B cell (primary cell): ENCODE results near the gene EPHA7. TPM values are rescaled to one million over a fixed set of nuclear protein-coding genes. Genes with fewer than 3 reads are reported as not detected.

Experiments used
- ATAC-seq: fragments of 200-7000 bp; cut with Tn5 transposase; one replicate; pipeline ENCODE4 v1.10.0; 2021; ENCODE audit warnings: low read depth, mild to moderate bottlenecking, moderate number of reproducible peaks, moderate library complexity
- CTCF ChIA-PET: fragments of 350-600 bp; sonication (Branson Sonifier 250); formaldehyde crosslinking; loops from one replicate; lab custom pipeline; 2021; ENCODE audit warnings: antibody characterized with exemption, inconsistent platforms; lab: Charles Lee
- POLR2A ChIA-PET: fragments of 350-600 bp; sonication (Branson Sonifier 250); formaldehyde crosslinking; loops from one replicate; lab custom pipeline; 2021; ENCODE audit warnings: antibody characterized with exemption; lab: Charles Lee
- DNase-seq: peaks from one replicate; pipeline ENCODE4 v3.0.0; 2013
- H2AFZ ChIP-seq: 2 replicates; pipeline ENCODE4 v1.6.1; 2012; ENCODE audit warnings: mild to moderate bottlenecking, low read depth, low read length; ENCODE audit not compliant: insufficient read depth, poor library complexity, severe bottlenecking
- H3K27ac ChIP-seq, 2 donors: 1 replicate in 1 of 2; 2 replicates in 1 of 2; pipeline ENCODE4 v1.5.1; 2012 to 2013; ENCODE audit warnings: low read length in 2 of 2, mild to moderate bottlenecking in 2 of 2, moderate library complexity in 1 of 2
- H3K27me3 ChIP-seq, 4 experiments: fragments of 200-600 bp in 1 of 4; sonication (generic) in 1 of 4; replicated peaks in 1 of 4; 1 replicate in 2 of 4; 2 replicates in 2 of 4; pipeline versions ENCODE4 v1.6.1 to v1.7.0; 2013 to 2016; ENCODE audit warnings: low read length in 3 of 4, mild to moderate bottlenecking in 2 of 4, mixed read lengths in 1 of 4, moderate library complexity in 1 of 4; ENCODE audit not compliant: insufficient read depth in 4 of 4, control insufficient read depth in 3 of 4; ENCODE audit errors: control extremely low read depth in 1 of 4
- H3K36me3 ChIP-seq, 2 experiments: replicated peaks in 1 of 2; 1 replicate in 1 of 2; 2 replicates in 1 of 2; pipeline versions ENCODE4 v1.6.1 to v1.7.1; 2013; ENCODE audit warnings: low read length in 1 of 2; ENCODE audit not compliant: insufficient read depth in 2 of 2, control insufficient read depth in 1 of 2; ENCODE audit errors: control extremely low read depth in 1 of 2, extremely low read depth in 1 of 2
- H3K4me1 ChIP-seq, 2 donors: fragments of 200-600 bp in 1 of 2; sonication (generic) in 1 of 2; 1 replicate in 1 of 2; 2 replicates in 1 of 2; pipeline versions ENCODE4 v1.5.1 to v1.6.1; 2013 to 2017; ENCODE audit warnings: low read length in 2 of 2; ENCODE audit not compliant: control insufficient read depth in 2 of 2, insufficient read depth in 2 of 2
- H3K4me2 ChIP-seq: replicated peaks from 2 replicates; pipeline ENCODE3; 2012; ENCODE audit warnings: mild to moderate bottlenecking, low read depth, low read length; ENCODE audit not compliant: poor library complexity, severe bottlenecking
- H3K4me3 ChIP-seq, 5 experiments: fragments of 200-600 bp in 1 of 5; sonication (generic) in 1 of 5; 1 replicate in 3 of 5; 2 replicates in 2 of 5; pipeline versions ENCODE4 v1.5.1 to v1.7.0; 2011 to 2016; ENCODE audit warnings: low read length in 4 of 5, mild to moderate bottlenecking in 4 of 5, low read depth in 2 of 5, control low read depth in 1 of 5, moderate library complexity in 1 of 5; ENCODE audit not compliant: insufficient read depth in 1 of 5; ENCODE audit errors: control extremely low read depth in 1 of 5, extremely low read depth in 1 of 5
- H3K79me2 ChIP-seq: fragments of 200-600 bp; sonication (generic); one replicate; pipeline ENCODE4 v1.6.0; 2016; ENCODE audit warnings: low read length; ENCODE audit not compliant: control insufficient read depth, insufficient read depth
- H3K9ac ChIP-seq: fragments of 200-600 bp; sonication (generic); 2 replicates; pipeline ENCODE4 v1.6.1; 2017; ENCODE audit warnings: mild to moderate bottlenecking, low read length, moderate library complexity
- H3K9me3 ChIP-seq, 3 donors: one replicate each; pipeline versions ENCODE4 v1.6.1 to v1.7.1; 2013; ENCODE audit warnings: low read length in 2 of 3; ENCODE audit not compliant: control insufficient read depth in 2 of 3, insufficient read depth in 1 of 3; ENCODE audit errors: control extremely low read depth in 1 of 3
- H4K20me1 ChIP-seq: 2 replicates; pipeline ENCODE4 v1.6.0; 2012; ENCODE audit warnings: mild to moderate bottlenecking, low read length; ENCODE audit not compliant: insufficient read depth, control insufficient read depth, poor library complexity, severe bottlenecking
- H3K27ac Mint-ChIP-seq: one replicate; pipeline ENCODE4 v1.8.0; 2021; ENCODE audit warnings: mixed read lengths
- H3K27me3 Mint-ChIP-seq: one replicate; pipeline ENCODE4 v1.8.0; 2021; ENCODE audit warnings: mixed read lengths
- H3K4me1 Mint-ChIP-seq: one replicate; pipeline ENCODE4 v1.8.0; 2021; ENCODE audit warnings: mixed read lengths
- H3K4me3 Mint-ChIP-seq: one replicate; pipeline ENCODE4 v1.8.0; 2021; ENCODE audit warnings: mixed read lengths
- H3K9me3 Mint-ChIP-seq: one replicate; pipeline ENCODE4 v1.8.0; 2022; ENCODE audit warnings: mixed read lengths; ENCODE audit not compliant: insufficient read depth
- EZH2 ChIP-seq: IDR thresholded peaks from 2 replicates; pipeline ENCODE4 v1.6.1; 2012; ENCODE audit warnings: borderline replicate concordance, low read depth, mild to moderate bottlenecking, moderate library complexity, low read length; ENCODE audit not compliant: insufficient read depth, poor library complexity, severe bottlenecking
- WGBS: methylation state at CpG from one replicate; pipeline ENCODE4 v1.1.5; 2013; ENCODE audit warnings: missing lambda C conversion rate; ENCODE audit not compliant: insufficient coverage; 5-methylcytosine and 5-hydroxymethylcytosine counted together
- intact Hi-C: fragments of 100-400 bp; cut with micrococcal nuclease; formaldehyde crosslinking; loops from one replicate; pipeline ENCODE4 v1.10.0; 2022
- polyA plus RNA-seq: library from polyadenylated mRNA; depleted of rRNA; stranded (reverse); fragments of >200 nt; gene quantifications from 2 replicates; pipeline ENCODE4 v1.2.3, GENCODE V29; 2012
- total RNA-seq, 2 donors: library from RNA; stranded (reverse); fragments of 120-200 nt in 1 of 2; gene quantifications; 1 replicate in 1 of 2; 2 replicates in 1 of 2; pipeline versions ENCODE4 v1.2.3 to v1.2.4, GENCODE V29; 2013 to 2022
- TF ChIP-seq, protein P1 (sequence below): fragments of 200-600 bp; IDR thresholded peaks from one replicate; pipeline ENCODE4 v1.8.0; 2022; ENCODE audit warnings: antibody characterized with exemption, mild to moderate bottlenecking

The EPHA7 gene
- total and polyA plus RNA-seq, 2 donors (not counting 1 experiment from before 2014, with no cell fraction given), result not detected

DNA sequence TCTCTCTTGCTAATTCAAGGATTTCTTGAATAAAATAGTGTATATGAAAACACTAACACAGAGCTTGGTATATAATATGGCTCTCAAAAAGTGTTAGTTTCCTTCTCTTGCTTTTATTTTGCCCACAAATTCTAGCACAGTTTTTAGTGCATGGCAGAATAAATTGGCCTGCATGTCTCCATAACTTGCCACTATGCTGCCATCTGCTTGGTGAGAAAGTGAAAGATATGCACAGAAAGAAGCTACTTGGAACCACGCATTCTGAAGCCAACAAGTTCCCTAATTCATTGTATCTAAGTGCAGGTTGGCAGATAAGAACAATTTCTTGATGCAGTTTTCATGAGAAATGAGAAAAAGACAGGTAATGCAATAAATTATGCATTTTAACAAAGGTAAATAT, 101.2 kb downstream of the EPHA7 start:
- Mint-ChIP-seq H3K9me3 (no peaks in the 10 kb centered on the region), H3K4me1 (no peaks in the 10 kb centered on the region), H3K4me3 (no peak overlapping the region), H3K27ac (no peak overlapping the region), H3K27me3 (no peaks in the 10 kb centered on the region)
- Histone ChIP-seq H3K27me3 (no peaks in the 10 kb centered on the region), H3K4me1 (no peaks in the 10 kb centered on the region), H2AFZ (no peak overlapping the region), H3K4me2 (no peak overlapping the region), H3K79me2 (no peaks in the 10 kb centered on the region), H3K9ac (no peak overlapping the region), H3K4me3 (no peak overlapping the region), H3K36me3 (no peaks in the 10 kb centered on the region), H3K9me3 (no peaks in the 10 kb centered on the region), H3K27ac (no peak overlapping the region), H4K20me1 (no peaks in the 10 kb centered on the region)
- POLR2A ChIA-PET, result no interaction called here
- no peak for ATAC-seq
- no CpG with 5 or more reads among the region's 1 CpG for WGBS
- CTCF ChIA-PET, result no interaction called here
- TF ChIP-seq EZH2, result no peak
- TF ChIP-seq, protein P1, sequence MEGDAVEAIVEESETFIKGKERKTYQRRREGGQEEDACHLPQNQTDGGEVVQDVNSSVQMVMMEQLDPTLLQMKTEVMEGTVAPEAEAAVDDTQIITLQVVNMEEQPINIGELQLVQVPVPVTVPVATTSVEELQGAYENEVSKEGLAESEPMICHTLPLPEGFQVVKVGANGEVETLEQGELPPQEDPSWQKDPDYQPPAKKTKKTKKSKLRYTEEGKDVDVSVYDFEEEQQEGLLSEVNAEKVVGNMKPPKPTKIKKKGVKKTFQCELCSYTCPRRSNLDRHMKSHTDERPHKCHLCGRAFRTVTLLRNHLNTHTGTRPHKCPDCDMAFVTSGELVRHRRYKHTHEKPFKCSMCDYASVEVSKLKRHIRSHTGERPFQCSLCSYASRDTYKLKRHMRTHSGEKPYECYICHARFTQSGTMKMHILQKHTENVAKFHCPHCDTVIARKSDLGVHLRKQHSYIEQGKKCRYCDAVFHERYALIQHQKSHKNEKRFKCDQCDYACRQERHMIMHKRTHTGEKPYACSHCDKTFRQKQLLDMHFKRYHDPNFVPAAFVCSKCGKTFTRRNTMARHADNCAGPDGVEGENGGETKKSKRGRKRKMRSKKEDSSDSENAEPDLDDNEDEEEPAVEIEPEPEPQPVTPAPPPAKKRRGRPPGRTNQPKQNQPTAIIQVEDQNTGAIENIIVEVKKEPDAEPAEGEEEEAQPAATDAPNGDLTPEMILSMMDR, result no peak
- intact Hi-C loops, result no loop called here
- DNase-seq, result no peak

DNA sequence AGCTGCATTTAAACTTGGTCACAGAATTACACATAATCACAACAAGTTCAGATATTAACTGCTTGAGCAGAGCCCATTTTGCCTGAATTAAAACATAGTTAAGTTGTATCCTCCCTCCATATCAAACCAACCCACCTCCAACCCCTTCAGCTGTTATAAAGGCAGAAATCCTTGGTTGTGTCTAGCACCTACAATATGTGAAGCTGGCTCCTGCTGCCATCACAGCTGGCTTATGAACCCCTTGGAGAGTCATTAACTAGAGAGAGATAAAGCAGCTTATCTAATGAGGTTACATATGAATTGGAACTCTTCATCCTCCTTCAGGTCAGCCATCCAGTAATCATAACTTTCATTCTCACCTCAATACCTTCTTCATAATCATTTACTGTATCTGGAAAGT, 101.8 kb downstream of the EPHA7 start:
- no peak overlapping the region for H3K9ac ChIP-seq
- no peaks in the 10 kb centered on the region for H4K20me1 ChIP-seq
- no peaks in the 10 kb centered on the region for H3K36me3 ChIP-seq
- no peak overlapping the region for H2AFZ ChIP-seq
- no peak overlapping the region for H3K4me3 ChIP-seq
- no peak overlapping the region for H3K27ac ChIP-seq
- Mint-ChIP-seq H3K27me3 (no peaks in the 10 kb centered on the region), H3K27ac (no peak overlapping the region), H3K4me3 (no peak overlapping the region), H3K9me3 (no peaks in the 10 kb centered on the region), H3K4me1 (no peaks in the 10 kb centered on the region)
- TF ChIP-seq EZH2, result no peak
- TF ChIP-seq, protein P1, result no peak
- intact Hi-C loops, result no loop called here
- H3K4me2 ChIP-seq, result no peak overlapping the region
- CTCF ChIA-PET, result no interaction called here
- no peaks in the 10 kb centered on the region for H3K4me1 ChIP-seq
- POLR2A ChIA-PET, result no interaction called here
- H3K27me3 ChIP-seq, result no peaks in the 10 kb centered on the region
- DNase-seq (no peak), ATAC-seq (no peak)
- H3K79me2 ChIP-seq, result no peaks in the 10 kb centered on the region
- no peaks in the 10 kb centered on the region for H3K9me3 ChIP-seq
